Subcutaneous abdominal adipose tissue (tissue), 5 donors: Measurements from ENCODE around the gene IGFBP5.

ENCODE experiments used
- H3K27ac ChIP-seq: one replicate; pipeline ENCODE4 v1.7.0; 2013; ENCODE audit warnings: low read depth, mild to moderate bottlenecking, inconsistent platforms, low read length, moderate library complexity
- H3K27me3 ChIP-seq, 5 donors: one replicate each; pipeline ENCODE4 v1.7.0; 2013; ENCODE audit warnings: low read length in 5 of 5, inconsistent platforms in 1 of 5; ENCODE audit not compliant: control insufficient read depth in 5 of 5, insufficient read depth in 4 of 5
- H3K36me3 ChIP-seq, 5 donors: one replicate each; pipeline ENCODE4 v1.7.0; 2013; ENCODE audit warnings: low read length in 5 of 5; ENCODE audit not compliant: control insufficient read depth in 5 of 5, insufficient read depth in 5 of 5
- H3K4me1 ChIP-seq, 5 donors: one replicate each; pipeline ENCODE4 v1.7.0; 2013; ENCODE audit warnings: low read length in 5 of 5, mild to moderate bottlenecking in 3 of 5, moderate library complexity in 1 of 5; ENCODE audit not compliant: control insufficient read depth in 5 of 5, insufficient read depth in 5 of 5
- H3K4me3 ChIP-seq, 5 donors: one replicate each; pipeline ENCODE4 v1.7.0; 2013; ENCODE audit warnings: low read length in 5 of 5, low read depth in 1 of 5
- H3K9ac ChIP-seq, 5 donors: one replicate each; pipeline ENCODE4 v1.7.0; 2013; ENCODE audit warnings: low read length in 5 of 5, mild to moderate bottlenecking in 4 of 5, moderate library complexity in 3 of 5
- H3K9me3 ChIP-seq, 5 donors: one replicate each; pipeline ENCODE4 v1.7.0; 2013; ENCODE audit warnings: low read length in 5 of 5; ENCODE audit not compliant: control insufficient read depth in 5 of 5
- donor health status: healthy.
- donor health status: healthy.
- donor health status: healthy.
- donor health status: healthy.
- donor health status: healthy.

Gene IGFBP5

DNA sequence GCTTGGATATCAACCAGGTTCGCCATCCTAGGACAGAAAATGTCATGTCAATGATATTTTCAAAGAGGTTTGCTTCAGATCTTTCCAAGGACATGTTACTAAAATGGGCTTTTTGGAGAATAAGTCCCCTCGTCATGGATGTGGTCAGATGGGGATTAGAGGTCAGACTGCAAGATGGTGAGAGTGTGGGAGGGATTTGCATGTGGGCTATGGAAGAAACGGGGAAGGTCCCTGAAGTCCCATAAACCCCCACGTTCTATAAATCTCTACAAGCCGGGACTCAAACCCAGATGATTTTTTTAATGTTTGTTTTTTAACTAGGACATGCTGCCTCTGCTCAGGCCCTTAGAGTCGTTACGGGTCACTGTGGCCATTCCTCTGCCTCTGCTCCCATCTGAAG is 37.7 kb upstream of the IGFBP5 start:
- H3K27ac ChIP-seq, result no peak overlapping the region
- H3K4me1 ChIP-seq, result peaks cover 0 to 18% (median 13%) of the 10 kb centered on the region in 5 donors
- H3K9me3 ChIP-seq, result no peaks in the 10 kb centered on the region
- no peaks in the 10 kb centered on the region for H3K36me3 ChIP-seq
- no peak overlapping the region for H3K9ac ChIP-seq
- no peaks in the 10 kb centered on the region for H3K27me3 ChIP-seq
- H3K4me3 ChIP-seq, result no peak overlapping the region

DNA sequence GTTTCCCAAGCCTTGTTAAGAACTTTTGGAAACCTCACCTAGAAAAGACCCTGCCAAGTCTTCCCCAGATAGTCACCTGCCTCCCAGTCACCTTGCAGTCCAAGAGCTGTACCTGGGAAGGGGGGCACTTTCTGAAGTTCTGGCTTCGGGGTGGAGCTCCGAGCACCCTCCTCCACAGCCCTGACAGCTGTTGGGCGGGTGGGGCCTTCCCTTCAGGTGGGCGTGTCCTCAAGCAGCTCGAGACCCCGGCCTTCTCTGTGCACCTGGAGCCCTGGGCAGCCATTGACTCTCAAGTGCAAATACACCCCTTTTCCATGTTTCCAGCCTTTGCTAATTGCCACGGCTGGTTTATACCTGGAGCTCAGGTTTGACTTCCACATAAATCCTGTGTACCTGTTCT is 37.0 kb upstream of the IGFBP5 start:
- Histone ChIP-seq H3K36me3 (no peaks in the 10 kb centered on the region), H3K9ac (no peak overlapping the region), H3K27ac (no peak overlapping the region), H3K9me3 (no peaks in the 10 kb centered on the region), H3K4me1 (peaks cover 0 to 18% (median 13%) of the 10 kb centered on the region in 5 donors), H3K27me3 (no peaks in the 10 kb centered on the region), H3K4me3 (no peak overlapping the region)

DNA sequence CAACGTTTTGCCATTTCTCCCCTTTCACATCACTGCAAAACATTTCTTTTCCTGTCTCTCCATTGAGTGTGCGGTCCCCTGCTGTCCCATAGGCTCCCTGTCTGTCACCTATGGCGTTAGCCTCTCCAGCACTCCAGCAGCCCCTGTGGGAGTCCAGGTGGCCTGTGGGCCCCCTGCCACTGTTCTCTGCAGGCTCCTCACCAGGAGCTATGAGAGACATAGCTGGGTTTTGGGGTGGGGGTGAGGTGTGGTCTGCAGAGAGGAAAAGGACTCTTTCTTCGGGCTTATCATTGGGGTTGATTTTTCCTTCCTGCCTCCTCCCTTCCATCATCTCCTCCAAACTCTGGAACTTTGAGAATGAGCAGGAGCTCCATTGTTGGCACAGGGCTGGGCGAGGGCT is 36.1 kb upstream of the IGFBP5 start:
- Histone ChIP-seq H3K9ac (no peak overlapping the region), H3K9me3 (no peaks in the 10 kb centered on the region), H3K4me3 (no peak overlapping the region), H3K36me3 (no peaks in the 10 kb centered on the region), H3K4me1 (peaks cover 0 to 18% (median 13%) of the 10 kb centered on the region in 5 donors), H3K27ac (no peak overlapping the region), H3K27me3 (no peaks in the 10 kb centered on the region)

DNA sequence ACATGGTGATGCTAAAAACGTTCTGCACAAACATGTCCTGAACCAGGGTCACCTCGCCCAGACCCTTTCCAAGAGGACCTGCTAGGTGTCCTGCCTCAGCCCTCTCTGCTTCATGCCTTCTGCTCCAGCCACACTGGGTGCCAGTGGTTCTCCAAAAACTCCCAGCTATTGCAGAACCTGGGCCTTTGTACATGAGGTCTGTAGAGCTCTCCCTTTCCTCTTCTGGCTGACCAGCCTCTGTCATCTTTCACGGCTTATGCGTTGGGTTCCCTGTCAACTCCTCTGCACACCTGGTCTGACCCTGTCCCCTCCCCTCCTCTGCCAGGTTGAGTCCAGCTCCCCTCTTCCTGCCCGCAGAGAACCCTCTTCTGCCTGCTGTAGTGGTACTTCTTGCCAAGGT is 35.5 kb upstream of the IGFBP5 start:
- H3K27ac ChIP-seq, result no peak overlapping the region
- no peaks in the 10 kb centered on the region for H3K27me3 ChIP-seq
- H3K9me3 ChIP-seq, result no peaks in the 10 kb centered on the region
- H3K36me3 ChIP-seq, result no peaks in the 10 kb centered on the region
- H3K4me1 ChIP-seq, result peaks cover 0 to 18% (median 13%) of the 10 kb centered on the region in 5 donors
- no peak overlapping the region for H3K4me3 ChIP-seq
- H3K9ac ChIP-seq, result no peak overlapping the region

DNA sequence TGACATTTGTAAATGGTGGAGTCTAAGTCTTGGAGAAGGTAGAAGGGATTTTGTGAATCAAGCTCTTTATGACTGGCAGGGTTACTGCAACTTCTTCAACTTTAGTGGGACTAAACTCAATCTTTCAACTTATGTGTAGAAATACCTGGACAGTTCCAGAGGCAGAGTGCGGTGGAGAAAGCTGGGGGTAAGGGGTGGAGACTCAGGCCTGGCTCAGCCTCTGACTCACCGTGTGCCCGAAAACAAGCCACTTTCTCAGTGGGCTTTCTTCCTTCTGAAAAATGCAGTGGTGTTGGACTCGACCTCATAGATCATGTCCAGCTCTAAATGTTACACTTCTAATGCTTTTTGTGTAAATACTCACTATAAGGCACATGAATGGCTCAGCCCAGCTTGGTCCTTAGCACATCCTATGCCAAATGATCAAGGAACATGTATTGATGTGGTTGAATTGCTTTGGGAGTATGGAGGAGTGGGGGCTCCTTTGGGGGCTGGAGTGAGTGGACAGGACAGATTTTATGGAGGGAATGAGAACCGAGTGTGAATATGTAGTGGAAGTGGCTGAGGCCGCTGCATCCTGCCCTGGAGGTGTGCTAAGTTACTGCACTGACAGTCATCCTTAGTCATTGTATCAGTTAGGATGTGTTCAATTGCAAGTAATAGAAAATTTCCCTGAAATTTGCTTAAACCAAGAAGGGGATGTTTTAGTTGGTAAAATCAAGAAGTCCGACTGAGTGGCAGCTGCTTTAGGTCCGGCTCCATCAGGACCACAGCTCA is 32.2 kb upstream of the IGFBP5 start:
- Histone ChIP-seq H3K9ac (no peak overlapping the region), H3K36me3 (no peaks in the 10 kb centered on the region), H3K27me3 (no peaks in the 10 kb centered on the region), H3K4me3 (no peak overlapping the region), H3K9me3 (no peaks in the 10 kb centered on the region), H3K27ac (no peak overlapping the region), H3K4me1 (no peaks in the 10 kb centered on the region)

DNA sequence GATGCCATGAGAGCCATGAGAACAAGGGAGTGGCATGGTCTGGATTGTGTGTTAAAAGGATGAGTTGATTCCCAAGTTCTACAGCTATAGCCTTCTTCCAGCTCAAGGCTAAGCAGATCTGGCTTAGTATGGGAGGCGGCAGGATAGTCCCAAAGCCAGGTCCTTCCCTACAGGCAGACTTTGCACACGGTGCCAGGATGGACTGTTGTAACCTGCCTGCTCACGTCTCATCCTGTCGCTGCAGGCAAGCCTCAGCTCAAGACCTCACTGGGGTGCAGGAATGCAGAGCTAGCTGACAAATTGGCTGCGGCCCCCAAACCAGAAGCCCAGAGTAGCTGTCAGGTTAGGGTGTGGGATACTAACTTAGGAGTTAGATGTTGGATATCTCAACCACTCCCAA is 28.8 kb upstream of the IGFBP5 start:
- no peaks in the 10 kb centered on the region for H3K9me3 ChIP-seq
- no peak overlapping the region for H3K27ac ChIP-seq
- H3K4me1 ChIP-seq, result no peaks in the 10 kb centered on the region
- no peak overlapping the region for H3K9ac ChIP-seq
- H3K27me3 ChIP-seq, result no peaks in the 10 kb centered on the region
- H3K36me3 ChIP-seq, result no peaks in the 10 kb centered on the region
- no peak overlapping the region for H3K4me3 ChIP-seq

DNA sequence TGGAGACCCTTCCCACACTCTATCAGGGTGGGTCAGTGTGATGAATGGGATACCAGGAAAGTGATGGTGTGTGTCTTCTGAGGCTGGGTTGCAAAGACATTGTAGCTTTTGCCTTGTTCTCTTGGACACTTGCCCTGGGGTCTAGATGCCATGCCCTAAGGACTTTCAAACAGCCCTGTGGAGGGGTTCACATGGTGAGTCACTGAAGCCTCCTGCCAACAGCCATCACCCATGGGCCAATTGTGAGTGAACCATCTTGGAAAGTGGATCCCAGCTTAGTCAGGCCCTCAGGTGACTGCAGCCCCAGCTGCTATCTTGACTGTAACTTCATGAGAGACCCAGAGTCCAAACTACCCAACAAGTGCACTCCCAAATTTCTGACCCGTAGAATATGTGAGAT is 25.8 kb upstream of the IGFBP5 start:
- no peaks in the 10 kb centered on the region for H3K9me3 ChIP-seq
- no peak overlapping the region for H3K9ac ChIP-seq
- no peaks in the 10 kb centered on the region for H3K27me3 ChIP-seq
- peaks cover 8 to 19% (median 17%) of the 10 kb centered on the region in 5 donors for H3K4me1 ChIP-seq
- H3K36me3 ChIP-seq, result no peaks in the 10 kb centered on the region
- no peak overlapping the region for H3K27ac ChIP-seq
- no peak overlapping the region for H3K4me3 ChIP-seq

DNA sequence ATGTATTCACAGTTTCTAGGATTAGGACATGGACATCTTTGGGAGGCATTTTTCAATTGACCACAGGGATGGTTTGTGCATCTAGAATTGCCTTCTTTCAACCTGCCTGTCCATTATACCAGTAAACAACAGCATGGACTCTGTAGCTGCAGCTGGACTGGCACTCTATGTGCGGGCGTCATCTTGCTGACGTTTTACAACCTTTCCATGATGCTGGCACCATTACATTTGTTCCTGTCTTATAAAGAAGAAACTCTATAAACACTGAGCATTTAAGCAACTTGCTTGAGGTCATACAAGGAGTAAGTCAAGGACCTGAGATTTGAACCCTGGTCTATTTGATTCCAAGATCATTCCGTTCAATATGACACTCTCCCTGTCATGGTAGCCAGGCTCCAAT is 25.4 kb upstream of the IGFBP5 start:
- no peaks in the 10 kb centered on the region for H3K36me3 ChIP-seq
- no peak overlapping the region for H3K4me3 ChIP-seq
- H3K9me3 ChIP-seq, result no peaks in the 10 kb centered on the region
- peaks cover 9 to 23% (median 21%) of the 10 kb centered on the region in 5 donors for H3K4me1 ChIP-seq
- no peak overlapping the region for H3K27ac ChIP-seq
- H3K27me3 ChIP-seq, result no peaks in the 10 kb centered on the region
- no peak overlapping the region for H3K9ac ChIP-seq

DNA sequence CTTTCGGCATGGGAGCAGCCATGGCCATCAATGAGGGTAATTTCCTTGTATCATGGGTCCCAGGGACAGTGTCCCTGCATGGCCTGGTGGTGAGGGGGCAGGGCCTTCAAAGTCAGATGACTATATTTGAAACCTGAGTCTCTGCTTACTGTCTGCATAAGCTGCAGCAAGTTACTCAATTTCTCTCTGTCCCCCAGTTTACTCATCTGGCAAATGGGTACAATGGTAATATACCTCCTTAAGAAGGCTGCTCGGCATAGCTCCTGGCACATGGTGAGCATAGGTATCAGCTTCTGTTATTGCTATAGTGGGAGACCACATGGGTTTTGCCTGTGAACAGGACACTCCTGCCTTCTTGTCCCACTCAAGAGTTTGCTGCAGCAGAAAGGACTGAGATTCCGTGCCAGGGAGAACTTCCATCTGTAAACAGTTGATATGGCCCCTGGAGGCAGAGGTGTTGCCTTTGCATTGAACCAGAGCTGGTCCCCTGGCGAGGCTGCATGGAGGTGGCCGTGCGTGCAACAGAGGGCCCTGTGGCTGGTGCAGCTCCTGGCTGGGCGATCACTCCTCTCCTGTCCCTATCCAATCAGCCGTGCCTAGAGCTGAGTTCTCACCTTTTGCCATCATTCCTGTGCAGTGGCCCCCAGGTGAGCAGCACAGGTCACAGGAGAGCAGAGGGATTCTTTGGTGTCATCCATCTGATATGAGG is 22.7 kb upstream of the IGFBP5 start:
- no peak overlapping the region for H3K27ac ChIP-seq
- H3K4me1 ChIP-seq, result peaks cover 15 to 47% (median 40%) of the 10 kb centered on the region in 5 donors
- no peaks in the 10 kb centered on the region for H3K9me3 ChIP-seq
- peaks cover 0 to 4% (median 0%) of the 10 kb centered on the region in 5 donors for H3K27me3 ChIP-seq
- H3K9ac ChIP-seq, result no peak overlapping the region
- H3K36me3 ChIP-seq, result no peaks in the 10 kb centered on the region
- no peak overlapping the region for H3K4me3 ChIP-seq

DNA sequence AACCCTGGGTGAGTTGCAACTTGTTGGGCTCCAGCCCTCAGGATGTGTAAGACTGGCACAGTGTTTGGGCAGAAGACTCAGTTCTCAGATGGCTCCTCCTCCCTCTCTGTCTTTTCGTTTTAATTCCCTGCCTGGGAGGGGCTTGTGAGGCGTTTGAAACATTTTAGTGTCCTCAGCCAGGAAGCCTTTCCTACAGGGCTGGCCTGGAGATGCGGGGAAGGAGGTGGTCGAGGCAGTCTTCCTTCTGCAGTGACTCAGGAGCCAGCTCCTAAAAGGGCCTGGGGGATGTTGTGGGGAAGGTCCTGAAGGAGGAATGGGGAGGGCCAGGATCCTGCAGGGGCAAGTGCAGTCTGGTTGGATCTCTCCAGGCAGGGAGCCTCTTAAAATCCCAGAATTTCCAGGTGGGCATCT is 22.1 kb upstream of the IGFBP5 start:
- Histone ChIP-seq H3K4me3 (no peak overlapping the region), H3K9me3 (no peaks in the 10 kb centered on the region), H3K27me3 (peaks cover 0 to 4% (median 0%) of the 10 kb centered on the region in 5 donors), H3K4me1 (peaks cover 15 to 47% (median 40%) of the 10 kb centered on the region in 5 donors), H3K27ac (peak overlapping the region; percentile 17), H3K36me3 (no peaks in the 10 kb centered on the region), H3K9ac (no peak overlapping the region)
